ENCODE data around the gene AP2B1.

GRCh38 chr17:35539659-35540026 lies 47.5 kb upstream of the AP2B1 start:
- TF ChIP-seq PTTG1 (tag; IDR thresholded peaks at IDR 0.05; ENCODE audit: low read depth): no peak
- no peak for TF ChIP-seq ZBTB17 (CRISPR knock-in tag; IDR thresholded peaks at IDR 0.05)
- TF ChIP-seq NCOA1 (IDR thresholded peaks at IDR 0.05; ENCODE audit: low read depth): no peak
- TF ChIP-seq HINFP (tag; conservative IDR thresholded peaks at IDR 0.05; ENCODE audit: low read depth): no peak
- TF ChIP-seq MAFK (IDR thresholded peaks at IDR 0.05; ENCODE audit: low read length): no peak
- TF ChIP-seq, protein P1, sequence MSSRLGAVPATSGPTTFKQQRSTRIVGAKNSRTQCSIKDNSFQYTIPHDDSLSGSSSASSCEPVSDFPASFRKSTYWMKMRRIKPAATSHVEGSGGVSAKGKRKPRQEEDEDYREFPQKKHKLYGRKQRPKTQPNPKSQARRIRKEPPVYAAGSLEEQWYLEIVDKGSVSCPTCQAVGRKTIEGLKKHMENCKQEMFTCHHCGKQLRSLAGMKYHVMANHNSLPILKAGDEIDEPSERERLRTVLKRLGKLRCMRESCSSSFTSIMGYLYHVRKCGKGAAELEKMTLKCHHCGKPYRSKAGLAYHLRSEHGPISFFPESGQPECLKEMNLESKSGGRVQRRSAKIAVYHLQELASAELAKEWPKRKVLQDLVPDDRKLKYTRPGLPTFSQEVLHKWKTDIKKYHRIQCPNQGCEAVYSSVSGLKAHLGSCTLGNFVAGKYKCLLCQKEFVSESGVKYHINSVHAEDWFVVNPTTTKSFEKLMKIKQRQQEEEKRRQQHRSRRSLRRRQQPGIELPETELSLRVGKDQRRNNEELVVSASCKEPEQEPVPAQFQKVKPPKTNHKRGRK (tag; IDR thresholded peaks at IDR 0.05): no peak
- no peak for TF ChIP-seq EZH2 (IDR thresholded peaks at IDR 0.05; ENCODE audit: borderline replicate concordance, low read depth, low read length)

Measured in K562 (cell line).